A549 treated with DMSO at 1 μM for 4 hours (cell line): ENCODE measurements around the gene ZNF624. TPM values are rescaled to one million over a fixed set of nuclear protein-coding genes. Genes with fewer than 3 reads are reported as not detected.

Experiments used
- total RNA-seq: library from RNA; stranded (reverse); fragments of 200-300 nt; extraction: Qiagen RNA extraction; gene quantifications from 5 replicates; pipeline ENCODE4 v1.2.3, GENCODE V29; 2022; ENCODE audit warnings: low read depth

ZNF624 gene
- 2.2 to 3.7 TPM (median 3.1 TPM) in 5 replicates for total RNA-seq

DNA sequence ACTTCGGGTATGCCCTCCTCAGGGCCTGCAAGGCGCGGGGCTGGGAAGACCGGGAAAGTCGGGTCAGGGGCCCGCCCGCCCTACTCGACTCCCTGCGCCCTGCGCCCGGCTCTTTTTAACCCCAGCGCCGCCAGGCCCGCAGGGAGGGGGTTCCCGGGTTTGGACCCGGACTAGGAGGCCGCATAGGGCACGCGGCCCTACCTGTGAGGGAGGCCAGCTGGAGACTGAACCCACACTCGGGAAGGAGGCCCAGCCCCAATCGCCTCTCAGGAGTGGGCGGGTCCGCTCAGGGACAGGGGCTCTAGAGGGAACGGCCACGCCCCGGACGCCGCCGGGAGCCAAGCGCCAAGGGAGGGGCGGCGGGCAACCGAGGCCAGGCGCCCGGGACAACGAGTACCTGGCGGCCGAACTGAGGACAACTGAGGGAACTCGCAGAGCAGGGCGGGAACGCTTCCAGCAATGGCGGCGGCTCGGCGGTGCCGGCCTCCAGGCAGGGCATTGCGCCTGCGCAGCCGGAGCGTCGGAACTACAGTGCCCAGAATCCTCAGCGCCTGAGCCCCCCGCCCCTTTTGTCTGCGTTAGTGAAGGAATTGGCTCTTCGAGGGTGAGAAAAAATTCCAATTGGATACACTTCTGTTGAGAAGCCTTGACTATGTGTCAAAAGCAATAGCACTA, at the start of gene ZNF624:
ZNF624 (minus strand) TSS at position 484 of the 675 bp plus-strand sequence.

DNA sequence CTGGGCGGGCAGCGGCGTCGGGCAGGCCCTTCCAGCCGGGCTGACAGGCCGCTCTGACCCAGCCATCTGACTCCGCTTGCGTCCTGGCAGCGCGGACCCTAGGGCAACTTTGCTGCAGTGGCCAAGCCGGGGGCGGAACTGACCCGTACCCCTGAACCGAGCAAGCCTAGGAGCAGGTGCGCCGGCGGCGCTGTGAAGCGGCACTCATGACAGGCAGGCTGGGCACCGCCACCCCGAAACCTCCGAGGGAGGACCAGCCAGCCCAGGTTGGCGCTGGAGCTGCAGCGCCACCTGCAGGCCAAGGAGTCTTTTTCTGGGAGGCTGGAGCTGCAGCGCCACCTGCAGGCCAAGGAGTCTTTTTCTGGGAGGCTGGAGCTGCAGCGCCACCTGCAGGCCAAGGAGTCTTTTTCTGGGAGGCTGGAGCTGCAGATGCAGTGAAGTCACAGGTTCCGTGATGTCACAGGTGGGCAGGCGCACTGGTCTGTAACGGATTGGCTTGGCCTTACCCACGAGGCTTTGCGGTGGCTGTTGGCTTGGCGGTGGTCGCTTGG, 36.2 kb upstream of the ZNF624 start, which contains the start of gene CCDC144A:
CCDC144A (plus strand) TSS at position 511 of the 551 bp plus-strand sequence. CDS start 160 bp downstream, outside the sequence.

Other genes with a start within 250 kb of the ZNF624 start
- gene TRPV2, start 238.3 kb downstream of the ZNF624 start, total RNA-seq: 0.45 to 0.95 TPM (median 0.64 TPM) in 5 replicates
- 0.89 to 1.3 TPM (median 1.1 TPM) in 5 replicates for gene LRRC75A, start 161.7 kb downstream of the ZNF624 start, total RNA-seq
- 12.3 to 18.9 TPM (median 14.4 TPM) in 5 replicates for gene ZNF287, start 84.6 kb downstream of the ZNF624 start, total RNA-seq
- 0.93 to 2.3 TPM (median 2.1 TPM) in 5 replicates for gene CCDC144A, start 36.4 kb upstream of the ZNF624 start, total RNA-seq